ENCODE measurements around the gene H3-3A.
"Not testable (repeated sequence)": the region's sequence is repeated elsewhere in the genome, so short reads cannot be mapped to it uniquely, and the experiment has no call there.

The H3-3A gene

DNA sequence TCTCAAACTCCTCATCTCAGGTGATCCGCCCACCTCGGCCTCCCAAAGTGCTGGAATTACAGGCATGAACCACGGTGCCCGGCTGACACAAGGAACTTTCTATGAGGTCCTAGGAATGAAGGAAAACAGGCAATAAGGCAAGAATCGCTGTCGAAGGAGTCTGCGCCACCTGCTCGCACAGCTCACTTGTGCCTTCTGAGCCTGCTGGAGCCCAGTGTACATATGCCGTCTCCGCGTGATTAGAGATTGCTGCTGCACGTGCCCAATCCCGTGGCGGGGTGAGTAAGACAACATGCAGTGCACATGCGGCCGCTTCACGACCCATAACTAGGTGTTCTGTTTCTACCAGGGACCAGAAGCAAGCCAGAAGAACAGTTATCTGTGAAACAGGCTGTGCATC lies 24.3 kb downstream of the H3-3A start:
- no peak for FAIRE-seq

GRCh38 chr1:226091461-226091860 lies 28.9 kb downstream of the H3-3A start:
- FAIRE-seq: no peak

DNA sequence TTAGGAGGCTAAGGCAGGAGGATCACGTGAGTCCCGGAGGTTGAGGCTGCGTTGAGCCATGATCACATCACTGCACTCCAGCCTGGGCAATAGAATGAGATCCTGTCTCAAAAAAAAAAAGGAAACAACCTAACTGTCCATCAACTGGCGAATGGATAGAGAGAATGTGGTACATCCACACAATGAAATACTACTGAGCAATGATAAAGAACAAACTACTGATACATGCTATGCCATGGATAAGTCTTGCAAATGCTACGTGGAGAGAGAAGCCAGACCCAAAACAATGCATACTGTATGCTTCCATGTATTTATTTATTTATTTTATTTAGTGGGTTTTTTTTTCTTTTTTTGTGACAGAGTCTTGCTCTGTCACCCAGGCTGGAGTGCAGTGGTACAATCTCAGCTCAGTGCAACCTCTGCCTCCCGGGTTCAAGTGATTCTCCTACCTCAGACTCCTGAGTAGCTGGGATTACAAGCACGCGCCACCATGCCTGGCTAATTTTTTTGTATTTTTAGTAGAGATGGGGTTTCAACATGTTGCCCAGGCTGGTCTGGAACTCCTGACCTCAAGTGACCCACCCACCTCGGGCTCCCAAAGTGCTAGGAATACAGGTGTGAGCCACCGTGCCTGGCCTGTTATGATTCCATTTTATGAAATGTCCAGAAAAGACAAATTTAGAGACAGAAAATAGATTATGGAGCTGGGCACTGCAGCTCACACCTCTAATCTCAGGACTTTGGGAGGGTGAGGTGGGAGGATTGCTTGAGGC lies 29.7 kb downstream of the H3-3A start:
- not testable (repeated sequence) for FAIRE-seq

DNA sequence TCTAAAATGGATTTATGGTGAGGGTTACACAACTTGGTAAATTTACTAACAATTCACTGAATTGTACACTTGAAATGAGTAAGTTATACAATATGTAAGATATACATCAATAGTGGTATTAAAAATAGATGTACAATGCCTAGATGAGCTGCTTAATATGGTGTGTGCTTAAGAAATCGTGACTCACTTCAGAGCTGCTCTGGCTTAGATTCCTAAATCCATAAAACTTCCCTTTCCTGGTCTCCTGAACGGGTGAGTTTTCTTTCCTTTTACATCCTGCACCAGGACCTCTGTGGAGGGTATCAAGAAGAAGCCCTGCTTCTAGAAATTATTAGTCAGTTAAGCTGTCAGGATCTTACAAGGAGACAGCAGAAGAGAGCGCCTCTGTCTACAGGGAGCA lies 30.4 kb downstream of the H3-3A start:
- FAIRE-seq: no peak

- FAIRE-seq: no peak
These were observed 31.1 kb downstream of the H3-3A start for GRCh38 chr1:226093621-226094020.

DNA sequence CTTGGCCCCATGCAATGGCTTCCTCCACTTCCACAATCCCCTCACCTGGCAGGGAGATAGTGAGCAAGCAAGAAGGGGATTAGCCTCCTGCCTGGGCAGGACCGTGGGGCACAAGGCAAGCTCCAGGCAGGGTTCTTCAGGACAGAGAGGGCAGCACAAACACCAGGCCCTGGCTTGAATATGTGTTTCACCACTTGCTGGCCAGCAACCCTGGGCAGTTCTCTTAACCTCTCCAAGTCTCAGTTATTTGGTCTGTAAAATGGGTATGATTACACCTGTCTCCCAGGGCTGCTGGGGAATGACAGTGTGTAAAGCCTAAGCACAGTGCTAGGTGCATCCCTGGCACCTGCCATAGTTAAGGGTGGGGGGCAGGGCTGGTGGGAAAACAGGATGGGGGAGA lies 31.9 kb downstream of the H3-3A start:
- FAIRE-seq: no peak

GRCh38 chr1:226095286-226095685 lies 32.8 kb downstream of the H3-3A start:
- FAIRE-seq: no peak

GRCh38 chr1:226097866-226098625 lies 35.5 kb downstream of the H3-3A start:
- no peak for FAIRE-seq

DNA sequence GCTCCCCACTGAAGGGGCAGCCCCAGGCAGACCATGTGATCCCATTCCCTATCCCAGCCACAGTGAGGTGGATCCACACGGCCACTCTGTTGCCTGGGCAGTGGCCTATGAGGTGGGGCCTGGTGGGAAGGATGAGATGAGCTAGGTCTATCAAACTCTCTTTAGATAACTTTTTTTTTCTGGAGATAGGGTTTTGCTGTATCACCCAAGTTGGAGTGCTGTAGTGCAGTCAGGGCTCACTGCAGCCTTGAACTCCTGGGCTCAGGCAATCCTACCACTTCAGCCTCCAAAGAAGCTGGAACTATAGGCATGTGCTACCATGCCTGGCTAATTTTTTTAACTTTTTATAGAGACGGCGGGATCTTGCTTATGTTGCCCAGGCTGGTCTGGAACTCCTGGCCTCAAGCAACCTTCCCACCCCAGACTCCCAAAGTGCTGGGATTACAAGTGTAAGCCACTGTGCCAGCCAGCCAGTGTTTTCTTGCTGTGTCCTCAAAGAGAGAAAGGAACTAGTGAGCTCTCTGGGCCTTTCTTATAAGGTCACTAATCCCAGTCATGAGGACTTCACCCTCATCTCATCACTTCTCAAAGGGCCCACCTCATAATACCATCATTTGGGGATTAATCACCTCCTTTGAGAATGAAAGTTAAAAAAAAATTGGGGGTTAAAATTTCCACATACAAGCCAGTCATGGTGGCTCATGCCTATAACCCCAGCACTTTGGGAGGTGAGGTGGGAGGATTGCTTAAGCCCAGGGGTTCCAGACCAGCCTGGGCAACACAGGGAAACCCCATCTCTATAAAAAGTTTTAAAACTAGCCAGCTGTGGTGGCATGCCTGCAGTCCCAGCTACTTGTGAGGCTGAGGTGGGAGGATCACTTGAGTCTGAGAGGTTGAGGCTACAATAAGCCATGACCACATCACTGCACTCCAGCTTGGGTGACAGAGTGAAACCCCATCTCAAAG lies 36.6 kb downstream of the H3-3A start:
- FAIRE-seq: no peak

- FAIRE-seq: no peak
These were observed 38.2 kb downstream of the H3-3A start for GRCh38 chr1:226100436-226101391.

DNA sequence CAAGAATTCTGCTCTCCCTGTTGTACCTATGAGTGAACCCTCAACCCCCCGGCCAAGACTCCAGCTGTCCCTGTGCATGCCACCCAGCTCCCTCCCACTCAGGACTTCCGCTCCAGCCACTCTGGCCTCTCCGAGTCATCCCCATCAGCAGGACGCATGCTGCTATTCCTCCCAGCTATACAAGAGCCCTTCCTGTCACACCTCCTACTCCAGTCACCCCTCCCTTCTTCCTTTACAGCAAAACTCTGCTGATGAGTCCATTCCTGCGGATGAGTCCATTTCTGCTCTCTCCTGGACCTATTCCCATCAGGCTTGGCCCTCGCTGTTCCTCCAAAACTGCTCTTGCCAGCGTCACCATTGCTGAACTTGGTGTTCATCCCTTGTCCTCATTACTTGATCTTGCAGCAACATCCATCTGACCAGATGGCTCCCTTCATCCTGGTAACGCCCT lies 42.2 kb downstream of the H3-3A start:
- FAIRE-seq: no peak

- no peak for FAIRE-seq
These were observed 45.2 kb downstream of the H3-3A start for GRCh38 chr1:226107471-226108460.

- no peak for FAIRE-seq
These were observed 46.7 kb downstream of the H3-3A start for GRCh38 chr1:226108935-226109828.

DNA sequence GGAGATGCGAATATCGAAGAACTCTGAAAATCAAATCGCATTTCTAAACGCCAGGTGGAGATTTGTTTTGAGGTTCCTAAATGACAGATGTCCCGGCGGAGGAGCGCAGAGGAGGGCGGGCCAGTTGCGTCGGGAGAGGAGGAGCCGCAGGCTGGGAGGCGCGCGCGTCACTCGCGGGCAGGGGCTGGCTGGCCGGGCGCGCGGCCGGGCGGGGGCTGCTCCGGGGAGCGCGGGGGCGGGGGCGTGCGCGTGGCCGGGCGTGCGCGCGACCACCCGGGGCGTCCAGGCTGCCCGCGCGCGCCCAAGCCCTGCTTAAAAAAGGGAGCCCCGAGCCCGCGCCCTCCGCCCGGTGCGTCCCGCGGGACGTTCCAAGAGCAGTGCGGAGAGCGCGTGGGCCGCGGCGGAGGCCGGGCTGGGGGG lies 47.3 kb downstream of the H3-3A start:
- no peak for FAIRE-seq

GRCh38 chr1:226110249-226111097 lies 48.0 kb downstream of the H3-3A start:
- no peak for FAIRE-seq

- no peak for FAIRE-seq
These were observed 48.8 kb downstream of the H3-3A start for GRCh38 chr1:226111098-226111882.

DNA sequence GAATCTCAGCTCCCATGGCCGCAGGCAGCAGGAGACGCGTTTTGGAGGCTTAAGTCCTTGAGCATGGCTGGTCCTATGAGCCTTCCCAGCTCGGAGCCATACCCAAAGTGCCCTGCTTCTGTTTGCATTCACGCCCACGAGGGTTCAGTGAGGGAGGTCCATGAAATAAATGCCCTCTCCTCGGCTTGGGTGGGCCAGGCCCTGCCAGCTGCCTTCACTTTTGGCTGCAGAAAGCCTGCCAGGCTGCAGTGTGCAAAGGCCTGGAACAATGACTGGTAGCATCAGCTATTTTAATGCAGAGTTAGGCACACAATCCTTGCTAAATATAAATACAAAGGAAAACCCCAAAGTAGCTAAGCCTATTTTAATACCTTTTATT lies 49.4 kb downstream of the H3-3A start:
- no peak for FAIRE-seq

DNA sequence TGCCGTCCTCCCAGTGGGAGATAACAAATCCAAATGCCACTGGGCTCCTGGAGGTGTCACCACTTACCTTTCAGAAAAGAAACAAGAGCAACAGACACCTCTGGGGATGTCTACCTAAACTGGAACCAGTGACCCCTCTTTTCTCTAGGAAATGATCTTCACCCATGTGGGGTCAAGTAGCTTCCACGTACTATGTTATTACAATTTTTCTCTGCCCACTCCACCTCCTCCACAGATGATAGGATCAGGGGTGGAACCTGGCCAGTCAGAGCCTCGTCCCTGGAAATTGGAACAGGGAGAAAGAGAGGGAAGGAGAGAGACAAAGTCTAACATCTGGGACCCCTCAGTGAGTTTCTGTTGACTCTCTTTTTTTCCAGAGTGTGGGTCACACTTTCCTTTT lies 50.1 kb downstream of the H3-3A start:
- FAIRE-seq: no peak

Data from endometrium (tissue), 2 donors.